NCI-H128 (cell line): ENCODE results near the gene CFAP92.

ENCODE experiments used
- DNase-seq: peaks from one replicate; lab custom pipeline; 2025; ENCODE audit not compliant: unreplicated experiment; lab: John Stamatoyannopoulos, UW

The CFAP92 gene

DNA sequence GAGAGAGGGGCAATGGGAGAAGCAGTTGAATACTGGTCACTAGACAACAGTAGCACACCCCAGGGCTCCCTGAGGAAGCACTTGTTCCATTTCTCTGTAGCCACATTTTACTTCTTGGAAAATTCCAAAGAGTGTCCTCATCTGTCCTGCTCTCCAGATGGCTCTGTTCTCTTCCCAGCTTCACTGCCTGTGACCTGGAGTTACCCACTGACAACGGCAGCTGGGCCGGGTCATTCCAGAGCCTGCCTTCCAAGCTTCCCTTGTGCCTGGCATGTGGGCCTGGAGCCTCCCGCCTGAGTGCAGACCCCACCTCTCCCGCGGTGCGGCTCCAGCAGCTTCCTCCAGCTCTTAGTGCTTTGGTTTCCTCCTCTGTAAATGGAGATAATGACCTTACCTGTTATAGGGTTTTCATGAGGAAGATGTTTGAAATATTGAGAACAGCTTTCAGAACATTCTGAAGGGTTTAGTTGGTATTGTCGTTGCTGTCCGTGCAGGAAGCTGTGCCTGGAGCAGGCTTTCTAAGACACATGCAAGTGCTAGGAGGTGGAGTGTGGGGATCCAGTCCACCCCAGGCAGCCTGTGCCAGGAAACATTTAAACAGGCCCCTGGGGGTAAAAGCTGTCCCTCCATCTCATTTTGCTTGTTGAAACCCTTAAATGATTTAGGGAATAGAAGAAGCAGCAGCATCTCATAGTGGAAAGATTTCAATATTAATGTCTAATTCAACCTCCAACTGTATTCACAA lies 32.0 kb upstream of the CFAP92 start:
- DNase-seq, result no peak

DNA sequence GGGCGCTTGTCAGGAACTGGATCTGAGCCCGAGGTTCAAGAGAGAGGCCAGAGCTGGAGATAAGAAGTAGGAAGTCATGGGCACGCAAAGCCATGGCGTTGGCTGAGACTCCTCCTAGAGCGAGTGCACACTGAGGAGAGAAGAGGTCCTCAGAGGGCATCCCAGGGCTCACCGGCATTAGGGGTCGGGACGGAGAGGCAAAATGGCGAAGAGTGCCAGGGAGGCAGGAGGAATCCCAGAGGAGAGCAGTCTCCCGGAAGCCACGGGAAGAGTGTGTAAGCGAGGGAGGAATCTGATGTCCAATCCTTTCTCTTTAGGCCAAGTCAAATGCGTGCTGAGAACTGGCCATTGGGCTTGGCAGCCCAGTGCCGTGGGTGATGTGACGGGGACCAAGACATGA lies 31.2 kb upstream of the CFAP92 start:
- DNase-seq, result no peak

DNA sequence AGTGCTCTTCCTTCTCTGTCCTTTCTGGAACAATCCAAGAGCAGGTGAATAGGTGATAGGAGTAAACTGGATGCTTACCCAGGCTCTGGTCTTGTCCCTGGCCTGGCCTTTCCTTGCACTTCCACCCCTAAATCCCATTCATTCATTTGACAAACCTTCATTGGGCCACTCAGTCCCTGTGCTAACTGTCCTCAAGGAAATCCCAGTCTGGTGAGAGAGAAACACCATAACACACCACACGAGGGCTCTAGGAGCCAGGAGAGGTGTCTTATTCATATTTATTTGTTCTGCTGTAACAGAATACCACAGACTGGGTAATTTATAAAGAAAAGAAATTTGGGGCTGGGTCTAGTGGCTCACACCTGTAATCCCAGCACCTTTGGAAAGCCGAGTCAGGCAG lies 30.0 kb upstream of the CFAP92 start:
- DNase-seq, result no peak

DNA sequence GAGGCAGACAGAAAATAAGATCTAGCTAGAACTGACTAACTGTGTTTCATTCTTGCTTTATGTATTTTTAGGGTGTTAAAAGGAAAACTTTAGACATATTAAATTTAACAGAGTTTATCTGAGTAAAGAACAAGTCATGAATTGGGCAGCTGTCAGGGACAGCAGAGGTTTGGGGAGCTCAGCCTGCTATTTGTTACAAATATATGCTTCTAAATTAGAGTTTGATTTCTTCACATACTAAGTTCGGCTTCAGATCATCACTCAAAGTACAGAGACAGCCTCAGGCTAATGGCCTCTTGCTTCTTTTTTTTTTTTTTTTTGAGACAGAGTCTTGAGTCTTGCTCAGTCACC lies 29.1 kb upstream of the CFAP92 start:
- no peak for DNase-seq

DNA sequence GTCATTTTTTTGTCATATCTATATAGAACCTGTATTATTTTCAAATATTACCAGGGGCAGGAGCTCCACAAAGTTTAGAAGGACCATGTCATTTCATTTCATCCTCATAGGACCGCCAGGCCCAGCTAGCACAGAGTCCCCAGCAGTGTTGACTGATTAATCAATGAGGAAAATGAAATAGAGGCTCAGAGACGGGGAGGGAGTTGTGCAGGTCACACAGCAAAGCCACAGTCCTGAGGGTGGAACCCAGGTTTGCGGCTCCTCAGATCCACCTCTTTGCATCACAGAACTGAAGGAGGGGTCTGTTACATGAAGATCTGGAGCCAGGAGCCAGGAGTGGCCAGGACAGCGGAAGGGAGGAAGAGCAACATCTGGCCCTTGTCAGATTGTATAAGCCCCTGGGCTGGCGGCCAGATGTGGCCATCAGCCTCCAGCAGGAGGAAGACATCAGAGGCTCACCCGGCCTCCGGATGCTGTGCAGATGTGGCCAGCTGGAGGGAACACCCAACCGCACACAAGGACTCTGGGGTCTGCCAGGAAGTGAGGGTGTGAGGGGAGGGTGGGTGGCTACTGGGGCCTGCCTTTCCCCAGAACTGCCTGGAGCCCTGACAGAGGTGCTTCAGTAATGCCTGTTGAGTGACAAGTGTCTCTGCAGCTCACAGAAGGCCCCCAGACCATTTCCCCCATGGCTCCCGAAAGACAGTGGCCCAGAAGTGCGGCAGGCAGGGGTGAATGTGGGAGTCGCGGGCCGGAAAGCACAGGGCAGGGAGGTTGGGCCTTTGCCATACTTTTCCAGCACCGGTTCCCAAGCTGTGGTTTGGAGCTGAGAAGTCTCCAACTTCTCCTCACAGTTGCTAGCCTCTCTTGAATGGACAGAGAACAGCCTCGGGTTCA lies 28.5 kb upstream of the CFAP92 start:
- no peak for DNase-seq

DNA sequence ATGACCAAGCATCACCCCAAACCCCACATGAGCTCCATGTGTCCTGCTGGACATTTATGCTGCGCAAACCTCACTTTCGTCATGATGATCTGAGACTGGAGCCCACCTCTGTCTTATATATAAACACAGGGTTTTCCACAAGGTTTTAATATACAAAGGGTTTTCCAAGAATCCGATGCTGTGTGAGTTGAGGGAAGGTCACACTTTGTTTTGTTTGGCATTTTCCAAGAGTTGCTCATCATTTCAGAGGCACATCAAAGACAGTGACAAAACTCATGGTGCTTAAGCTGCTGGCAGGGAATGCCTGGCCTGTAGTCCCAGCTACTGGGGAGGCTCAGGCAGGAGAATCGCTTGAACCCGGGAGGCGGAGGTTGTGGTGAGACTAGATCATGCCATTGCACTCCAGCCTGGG lies 27.3 kb upstream of the CFAP92 start:
- no peak for DNase-seq

DNA sequence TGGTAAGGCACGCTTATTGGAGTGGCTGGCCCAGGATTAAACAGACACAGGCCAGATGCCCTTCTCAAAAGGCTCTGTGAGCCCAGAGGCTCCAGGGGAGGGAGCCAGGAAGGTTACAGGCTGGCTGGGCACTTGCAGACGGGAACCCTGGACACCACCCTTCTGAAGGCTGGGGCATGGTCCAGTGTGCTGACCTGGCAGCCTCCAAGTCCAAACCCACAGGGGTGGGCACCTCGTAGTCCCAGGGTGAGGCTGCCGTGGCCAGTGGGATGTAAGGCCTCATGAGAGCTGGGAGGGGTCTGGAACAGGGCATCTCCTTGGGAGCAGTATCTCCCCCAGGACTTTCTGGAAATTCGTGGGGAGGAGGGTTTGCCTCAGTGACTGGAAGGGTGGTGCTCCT lies 26.8 kb upstream of the CFAP92 start:
- no peak for DNase-seq

DNA sequence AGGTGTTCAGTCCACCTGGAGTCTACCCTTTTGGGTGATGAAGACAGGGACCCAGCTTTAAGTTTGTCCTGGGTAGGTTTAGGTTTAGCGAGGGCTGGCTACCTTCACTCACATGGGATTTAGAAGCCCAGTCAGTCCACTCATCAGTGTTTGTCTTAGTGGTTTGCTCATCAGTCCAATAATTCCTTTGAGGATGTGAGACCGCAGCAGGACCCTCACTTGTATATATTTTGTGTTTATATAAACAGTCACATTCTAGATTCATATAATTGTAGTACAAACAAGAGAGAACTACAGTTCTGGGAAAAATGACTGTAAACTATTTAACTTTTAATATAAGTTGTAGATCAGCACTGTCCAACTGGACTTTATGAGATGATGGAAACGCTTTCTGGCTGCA lies 25.4 kb upstream of the CFAP92 start:
- DNase-seq, result no peak

DNA sequence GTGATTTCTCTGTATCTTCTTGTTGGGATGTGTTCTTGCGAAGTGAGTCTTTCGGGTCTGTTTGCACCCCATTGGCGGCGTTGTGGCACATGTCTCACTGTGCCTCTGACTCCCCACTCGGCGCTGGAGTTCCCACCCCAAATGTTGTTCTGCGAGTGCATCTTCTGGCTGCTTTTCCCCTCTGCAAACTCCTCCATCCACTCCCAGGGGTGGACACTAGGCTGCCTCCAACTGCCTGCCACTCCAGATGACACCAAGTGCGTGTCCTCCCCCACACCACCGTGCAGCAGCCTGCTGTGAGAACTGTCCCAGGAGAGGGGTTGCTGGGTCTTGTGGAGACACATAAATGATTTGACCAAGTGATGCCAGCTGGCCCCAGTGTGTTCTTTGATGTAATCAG lies 24.9 kb upstream of the CFAP92 start:
- DNase-seq, result no peak

DNA sequence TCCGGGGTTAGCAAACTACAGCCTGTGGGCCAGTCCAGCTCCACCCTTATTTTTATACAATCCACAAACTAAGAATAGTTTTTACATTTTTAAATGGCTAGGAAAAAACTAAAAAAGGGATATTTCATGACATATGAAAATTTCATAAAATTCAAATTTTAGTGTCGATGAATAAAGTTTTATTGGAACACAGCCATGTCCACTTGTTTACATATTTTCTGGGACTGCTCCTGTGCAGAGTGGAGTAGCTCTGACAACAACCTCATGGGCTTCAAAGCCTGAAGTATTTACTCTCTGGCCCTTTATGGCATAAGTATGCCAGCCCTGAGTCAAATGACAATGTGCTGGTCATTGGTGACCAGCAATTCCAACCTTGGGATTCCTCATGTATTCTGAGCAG lies 24.4 kb upstream of the CFAP92 start:
- no peak for DNase-seq

DNA sequence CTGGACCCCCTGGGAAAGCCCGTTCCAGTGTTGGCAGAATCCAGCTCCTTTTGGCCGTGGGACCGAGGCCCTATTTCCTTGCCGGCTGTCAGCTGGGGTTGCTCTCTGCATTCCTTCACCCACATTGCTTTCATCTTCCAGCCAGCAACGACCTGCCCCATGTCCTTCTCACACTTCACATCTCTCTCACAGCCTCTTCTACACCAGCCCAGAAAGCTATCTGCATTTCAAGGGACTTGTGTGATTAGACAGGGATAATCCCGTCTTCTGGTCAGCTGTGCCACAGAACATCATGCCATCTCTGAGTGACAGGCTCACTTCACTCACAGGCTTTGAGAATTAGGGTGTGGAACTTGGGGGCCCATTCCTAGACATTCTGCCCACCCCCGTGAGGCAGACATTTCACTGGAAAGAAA lies 23.6 kb upstream of the CFAP92 start:
- DNase-seq, result no peak

DNA sequence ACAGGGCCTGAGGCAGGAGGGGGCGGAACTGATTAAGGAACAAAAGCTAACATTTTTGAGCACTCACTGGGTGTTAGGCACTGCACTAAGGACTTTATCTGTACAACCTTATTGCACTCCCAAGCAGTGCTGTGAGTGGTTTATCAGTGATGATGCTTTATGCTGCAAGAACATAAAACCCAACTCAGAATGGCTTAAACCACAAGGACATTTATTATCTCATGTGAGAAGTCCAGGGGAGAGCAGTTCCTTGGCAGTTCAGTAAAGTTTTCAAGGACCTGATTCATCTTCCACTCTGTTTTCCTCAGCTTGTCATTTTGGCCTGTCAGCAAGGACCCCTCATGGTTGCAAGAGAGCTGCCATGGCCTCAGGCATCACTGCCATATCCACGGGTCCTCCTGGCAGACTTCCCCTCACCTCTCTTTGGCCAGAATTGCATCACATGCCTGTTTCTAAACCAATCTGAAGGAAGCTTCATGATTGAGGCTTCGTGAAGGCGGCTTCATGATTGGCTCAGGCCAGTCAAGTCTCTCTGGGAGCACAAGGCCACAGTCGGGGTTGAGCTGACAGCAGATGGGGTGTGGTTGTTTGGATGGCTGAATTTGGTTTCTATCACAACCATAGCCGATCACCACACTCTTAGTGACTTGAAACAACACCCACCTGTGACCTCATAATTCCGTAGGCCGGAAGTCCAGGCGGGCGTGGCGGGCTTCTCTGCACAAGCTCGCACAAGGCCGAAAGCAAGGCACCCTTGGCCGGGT lies 23.0 kb upstream of the CFAP92 start:
- DNase-seq, result no peak

DNA sequence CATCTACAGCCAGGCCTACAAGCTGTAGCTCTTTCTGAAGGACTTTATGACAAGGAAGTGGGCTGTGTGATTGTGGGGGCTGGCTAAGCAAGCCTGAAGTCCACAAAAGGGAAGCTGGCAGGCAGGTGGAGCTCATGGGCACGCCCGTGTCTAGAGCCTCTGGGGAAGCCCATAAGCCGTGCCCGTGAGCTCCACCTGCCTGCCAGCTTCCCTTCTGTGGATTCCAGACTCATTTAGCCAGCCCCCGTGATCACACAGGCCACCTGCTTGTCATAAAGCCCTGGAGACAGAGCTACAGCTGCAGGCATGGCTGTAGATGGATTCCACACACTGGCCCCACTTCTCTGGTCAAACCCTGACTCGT lies 22.5 kb upstream of the CFAP92 start:
- DNase-seq, result peak; percentile 40

DNA sequence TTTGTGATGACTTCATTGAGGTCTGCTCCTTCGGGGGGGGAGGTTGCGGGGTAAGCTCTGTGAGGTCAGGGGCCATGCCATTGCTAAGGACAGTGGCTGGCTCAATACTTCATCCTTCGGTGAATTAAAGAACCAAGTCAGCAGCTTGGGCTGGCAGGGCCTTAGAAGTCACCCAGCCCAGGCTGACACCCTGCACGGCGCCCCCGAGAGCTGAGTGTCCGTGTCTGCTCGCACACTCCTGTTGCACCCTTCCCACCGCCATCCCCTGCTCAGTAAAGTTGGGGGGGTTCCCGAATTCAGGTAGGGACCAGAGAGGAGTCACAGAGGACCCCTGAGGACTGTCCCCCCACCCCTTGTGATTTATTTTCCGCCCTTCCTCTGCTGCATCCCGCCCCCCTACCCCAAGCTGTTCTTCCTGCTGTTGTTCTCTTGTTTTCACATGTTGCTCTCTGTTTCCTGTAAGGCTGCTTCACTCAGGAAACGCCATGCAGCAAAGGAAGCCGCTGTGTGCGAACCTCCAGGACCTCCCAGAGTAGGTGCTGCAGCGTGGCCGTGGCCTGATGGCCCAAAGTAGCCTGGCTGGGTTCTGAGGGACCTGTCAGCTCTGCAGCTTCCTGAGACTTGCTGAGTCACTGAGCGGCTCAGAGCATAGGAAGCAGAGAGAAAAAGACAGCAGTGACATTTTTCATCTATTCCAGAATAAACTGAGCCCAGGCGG lies 21.7 kb upstream of the CFAP92 start:
- no peak for DNase-seq

DNA sequence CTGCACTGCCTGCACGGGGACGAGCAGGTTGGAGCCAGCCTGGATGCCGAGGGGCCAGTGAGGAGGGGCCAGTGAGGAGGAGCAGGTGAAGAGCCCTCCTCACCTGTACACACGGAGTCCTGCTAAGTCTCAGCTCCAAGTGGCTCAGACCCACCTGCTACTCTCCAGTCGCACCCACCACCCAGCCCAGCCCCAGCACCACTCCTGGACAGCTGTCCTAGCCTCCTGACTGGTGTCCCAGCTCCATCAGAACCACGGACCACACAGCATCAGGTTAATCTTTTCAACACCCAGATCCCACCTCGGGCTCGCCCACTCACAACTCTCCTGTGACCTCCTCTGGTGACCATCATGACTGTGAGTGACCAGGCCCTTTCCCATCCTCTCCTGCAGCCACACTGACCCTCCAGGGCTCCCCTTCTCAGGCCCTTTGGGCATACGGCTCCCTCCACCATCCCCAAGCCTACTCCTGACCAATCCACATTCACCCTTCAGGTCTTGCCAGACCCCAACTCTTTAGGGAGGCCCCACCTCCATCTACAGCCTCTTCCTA lies 21.0 kb upstream of the CFAP92 start:
- no peak for DNase-seq

DNA sequence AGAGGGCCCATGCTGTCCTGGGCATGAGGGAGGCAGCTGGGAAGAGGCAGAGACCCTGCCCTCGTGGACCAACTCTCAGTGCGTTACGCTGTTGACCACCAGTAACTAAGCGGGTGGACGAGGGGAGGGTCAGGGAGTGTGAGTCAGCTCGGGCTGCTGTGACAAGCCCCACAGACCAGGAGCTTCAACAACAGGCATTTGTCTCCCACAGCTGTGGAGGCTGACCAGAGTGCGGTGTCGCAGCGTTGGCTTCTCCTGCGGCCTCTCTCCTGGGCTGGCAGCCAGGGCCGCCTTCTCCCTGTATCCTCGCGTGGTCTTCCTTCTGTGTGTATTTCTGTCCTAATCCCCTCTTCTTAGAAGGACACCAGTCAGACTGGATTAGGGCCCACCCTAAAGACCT lies 20.3 kb upstream of the CFAP92 start:
- no peak for DNase-seq

DNA sequence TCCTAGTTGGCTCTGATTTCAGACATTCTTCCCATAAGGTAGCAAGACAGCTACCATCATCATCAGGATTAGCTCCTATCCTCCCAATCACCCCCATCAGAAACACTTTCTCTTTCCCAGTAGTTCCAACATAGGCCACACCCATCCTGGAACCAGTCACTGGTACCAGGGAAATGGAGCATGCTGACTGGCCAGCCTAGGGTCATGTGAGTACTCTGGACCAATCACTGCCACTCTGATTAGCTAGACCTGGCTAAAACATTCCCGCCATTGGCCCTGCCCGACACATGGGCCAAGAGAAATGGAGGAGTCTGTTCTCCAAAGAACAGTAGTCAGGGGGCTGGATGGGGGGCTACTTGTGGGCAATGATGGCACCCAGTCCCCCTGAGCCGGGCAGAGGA lies 19.6 kb upstream of the CFAP92 start:
- DNase-seq, result no peak

DNA sequence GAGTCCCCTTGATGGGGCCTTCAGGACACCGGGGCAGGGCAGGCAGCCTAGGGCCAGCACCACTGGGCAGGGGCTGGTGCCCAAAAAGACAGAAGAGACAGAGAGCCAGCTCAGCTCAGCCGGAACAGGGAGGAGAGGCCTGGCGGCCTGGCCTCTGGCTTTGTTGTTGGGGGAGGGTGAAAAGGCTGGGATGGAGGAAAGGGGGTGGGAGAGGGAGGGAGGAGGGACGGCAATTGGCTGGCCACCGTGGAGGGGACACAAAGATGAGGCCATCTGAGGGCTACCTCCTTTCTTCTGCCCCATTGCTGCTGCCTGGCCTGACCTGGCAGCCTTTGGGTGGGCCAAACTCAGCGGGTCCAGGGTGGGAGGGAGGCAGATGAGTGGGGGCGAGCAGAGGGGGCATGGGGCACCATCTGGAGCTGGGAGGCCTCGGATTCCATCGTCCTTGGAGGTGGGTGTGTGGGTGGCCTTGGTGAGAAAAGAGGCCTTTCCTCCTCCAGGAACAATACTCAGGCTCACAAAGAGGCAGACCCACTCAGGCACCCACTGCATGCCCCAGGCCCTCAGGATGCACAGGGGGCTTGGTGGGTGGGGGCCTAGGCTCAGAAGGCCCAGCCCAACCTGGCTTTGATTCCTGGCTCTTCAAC lies 16.6 kb upstream of the CFAP92 start:
- no peak for DNase-seq

DNA sequence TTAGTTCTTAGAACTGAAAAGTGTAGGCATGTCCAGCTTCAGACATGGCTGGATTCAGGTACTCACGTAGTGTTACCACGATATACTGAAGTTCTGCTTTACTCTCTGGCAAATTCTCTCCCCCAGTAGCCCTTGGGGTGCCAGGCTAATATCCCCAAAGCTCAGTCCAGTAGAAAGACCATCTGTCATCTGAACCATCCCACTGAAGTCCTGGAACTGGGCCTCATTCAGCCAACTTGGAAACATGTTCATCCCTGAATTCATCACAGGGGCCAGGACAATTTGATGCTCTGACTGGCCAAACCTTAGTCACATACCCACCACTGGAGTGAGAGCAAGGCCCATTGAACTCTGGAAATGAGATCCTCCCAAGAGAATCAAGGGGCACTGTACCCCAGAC lies 15.4 kb upstream of the CFAP92 start:
- DNase-seq, result no peak

DNA sequence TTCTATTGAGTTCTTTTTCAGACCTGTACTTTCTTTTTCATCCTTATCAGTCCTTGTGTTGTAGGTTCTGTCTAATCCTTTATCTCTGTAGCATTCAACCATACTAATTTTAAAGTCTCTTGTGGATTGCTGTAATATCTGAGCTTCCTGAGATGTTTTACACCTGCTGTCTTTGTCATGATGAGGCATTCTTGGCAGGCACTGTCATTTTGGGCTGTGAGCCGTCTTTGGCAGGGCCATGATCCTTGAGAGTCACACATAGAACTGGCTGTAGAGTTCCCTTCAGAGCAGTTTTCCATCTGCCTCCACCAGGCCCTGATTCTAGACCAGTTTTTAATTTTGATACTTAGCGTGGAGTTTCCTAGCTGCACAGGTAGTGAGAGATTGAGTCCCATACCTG lies 13.9 kb upstream of the CFAP92 start:
- no peak for DNase-seq
